Subcutaneous abdominal adipose tissue (tissue), 5 donors: Measurements from ENCODE around the gene GHRHR.

ENCODE experiments used
- H3K27ac ChIP-seq: one replicate; pipeline ENCODE4 v1.7.0; 2013; ENCODE audit warnings: low read depth, mild to moderate bottlenecking, inconsistent platforms, low read length, moderate library complexity
- H3K27me3 ChIP-seq, 5 donors: one replicate each; pipeline ENCODE4 v1.7.0; 2013; ENCODE audit warnings: low read length in 5 of 5, inconsistent platforms in 1 of 5; ENCODE audit not compliant: control insufficient read depth in 5 of 5, insufficient read depth in 4 of 5
- H3K36me3 ChIP-seq, 5 donors: one replicate each; pipeline ENCODE4 v1.7.0; 2013; ENCODE audit warnings: low read length in 5 of 5; ENCODE audit not compliant: control insufficient read depth in 5 of 5, insufficient read depth in 5 of 5
- H3K4me1 ChIP-seq, 5 donors: one replicate each; pipeline ENCODE4 v1.7.0; 2013; ENCODE audit warnings: low read length in 5 of 5, mild to moderate bottlenecking in 3 of 5, moderate library complexity in 1 of 5; ENCODE audit not compliant: control insufficient read depth in 5 of 5, insufficient read depth in 5 of 5
- H3K4me3 ChIP-seq, 5 donors: one replicate each; pipeline ENCODE4 v1.7.0; 2013; ENCODE audit warnings: low read length in 5 of 5, low read depth in 1 of 5
- H3K9ac ChIP-seq, 5 donors: one replicate each; pipeline ENCODE4 v1.7.0; 2013; ENCODE audit warnings: low read length in 5 of 5, mild to moderate bottlenecking in 4 of 5, moderate library complexity in 3 of 5
- H3K9me3 ChIP-seq, 5 donors: one replicate each; pipeline ENCODE4 v1.7.0; 2013; ENCODE audit warnings: low read length in 5 of 5; ENCODE audit not compliant: control insufficient read depth in 5 of 5
- donor health status: healthy.
- donor health status: healthy.
- donor health status: healthy.
- donor health status: healthy.
- donor health status: healthy.

Gene GHRHR

DNA sequence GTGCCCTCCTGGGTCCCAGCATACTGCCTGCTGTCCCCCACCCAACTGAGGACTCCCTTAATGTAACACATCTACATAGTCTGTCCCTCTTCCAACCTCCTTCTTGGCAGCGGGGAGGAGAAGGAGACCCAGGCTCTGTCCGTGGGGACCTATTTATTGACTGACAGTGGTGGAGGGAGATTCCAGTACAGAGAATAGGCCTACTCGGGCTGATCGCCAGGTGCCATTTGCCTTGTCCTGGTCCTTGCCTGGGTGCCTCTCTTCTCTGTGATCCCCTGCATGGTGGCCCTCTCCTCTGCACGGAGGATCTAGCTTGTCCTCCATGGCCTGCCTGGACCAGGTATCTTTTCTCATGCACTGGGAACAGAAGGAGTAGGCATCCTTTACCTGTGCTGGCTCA lies 17.0 kb downstream of the GHRHR start:
- Histone ChIP-seq H3K4me1 (peaks cover 0 to 17% (median 13%) of the 10 kb centered on the region in 5 donors), H3K9me3 (no peaks in the 10 kb centered on the region), H3K36me3 (no peaks in the 10 kb centered on the region), H3K9ac (no peak overlapping the region), H3K27me3 (peaks cover 0 to 13% (median 5%) of the 10 kb centered on the region in 5 donors), H3K27ac (no peak overlapping the region), H3K4me3 (no peak overlapping the region)

DNA sequence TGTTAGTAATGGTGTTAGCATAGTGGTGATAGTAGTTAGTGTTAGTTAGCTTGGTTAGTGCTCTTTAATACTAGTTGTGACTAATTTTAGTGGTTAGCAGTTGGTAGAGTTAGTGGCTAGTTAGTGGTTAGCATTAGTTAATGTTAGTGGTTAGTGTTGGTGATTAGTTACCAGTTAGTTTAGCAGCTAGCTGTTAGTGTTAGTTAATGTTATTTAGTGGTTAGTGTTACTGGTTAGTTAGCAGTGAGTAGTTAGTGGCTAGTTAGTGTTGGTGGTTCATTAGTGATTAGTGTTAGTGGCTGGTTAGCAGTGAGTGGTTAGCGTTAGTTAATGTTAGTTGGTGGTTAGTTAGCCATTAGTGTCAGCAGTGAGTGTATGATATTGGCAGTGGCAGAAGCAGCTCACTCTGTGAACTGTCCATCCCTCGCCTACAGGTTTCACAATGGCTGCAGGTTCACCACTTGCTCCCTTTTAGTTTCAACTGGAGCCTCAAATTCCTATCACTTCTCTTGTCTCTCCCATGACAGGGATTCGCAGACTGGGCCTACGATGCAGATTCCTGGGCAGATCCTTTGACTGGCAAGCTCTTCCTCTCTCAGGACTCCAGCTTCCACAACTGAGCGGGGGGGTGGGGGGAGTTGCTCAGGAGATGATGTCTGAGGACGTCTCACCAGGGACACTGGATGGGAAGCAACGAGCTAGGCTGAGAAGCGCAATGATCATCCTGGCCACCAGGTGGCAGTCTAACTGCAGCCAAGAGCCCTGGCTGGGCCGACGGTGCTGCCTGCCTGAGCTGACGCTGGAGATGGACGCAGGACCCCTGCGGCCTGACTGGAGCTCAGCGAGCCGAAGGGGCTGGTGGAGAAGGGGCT lies 19.5 kb downstream of the GHRHR start:
- Histone ChIP-seq H3K27ac (no peak overlapping the region), H3K27me3 (peaks cover 0 to 3% (median 0%) of the 10 kb centered on the region in 5 donors), H3K9ac (no peak overlapping the region), H3K36me3 (no peaks in the 10 kb centered on the region), H3K9me3 (no peaks in the 10 kb centered on the region), H3K4me1 (peaks cover 0 to 26% (median 20%) of the 10 kb centered on the region in 5 donors), H3K4me3 (no peak overlapping the region)

DNA sequence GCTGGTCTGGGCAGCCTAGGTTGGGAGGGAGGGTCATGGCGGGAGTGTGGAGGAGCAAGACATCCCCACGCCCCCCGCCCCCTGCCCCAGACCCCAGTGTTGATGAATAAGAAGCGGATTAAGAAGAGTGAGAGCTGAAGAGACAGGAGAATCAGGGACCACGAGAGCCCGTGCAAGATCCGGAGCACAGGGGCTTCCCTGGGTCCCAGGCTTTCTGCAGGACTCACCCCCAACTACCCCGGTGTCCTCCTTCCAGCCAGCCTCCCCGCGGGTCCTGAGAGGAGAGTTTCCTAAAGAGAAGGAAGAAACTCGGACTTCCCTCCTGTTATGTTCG lies 20.1 kb downstream of the GHRHR start:
- no peaks in the 10 kb centered on the region for H3K36me3 ChIP-seq
- H3K4me1 ChIP-seq, result peaks cover 2 to 32% (median 26%) of the 10 kb centered on the region in 5 donors
- H3K27me3 ChIP-seq, result peaks cover 0 to 2% (median 0%) of the 10 kb centered on the region in 5 donors
- H3K9ac ChIP-seq, result no peak overlapping the region
- H3K9me3 ChIP-seq, result no peaks in the 10 kb centered on the region
- H3K4me3 ChIP-seq, result no peak overlapping the region
- H3K27ac ChIP-seq, result no peak overlapping the region

DNA sequence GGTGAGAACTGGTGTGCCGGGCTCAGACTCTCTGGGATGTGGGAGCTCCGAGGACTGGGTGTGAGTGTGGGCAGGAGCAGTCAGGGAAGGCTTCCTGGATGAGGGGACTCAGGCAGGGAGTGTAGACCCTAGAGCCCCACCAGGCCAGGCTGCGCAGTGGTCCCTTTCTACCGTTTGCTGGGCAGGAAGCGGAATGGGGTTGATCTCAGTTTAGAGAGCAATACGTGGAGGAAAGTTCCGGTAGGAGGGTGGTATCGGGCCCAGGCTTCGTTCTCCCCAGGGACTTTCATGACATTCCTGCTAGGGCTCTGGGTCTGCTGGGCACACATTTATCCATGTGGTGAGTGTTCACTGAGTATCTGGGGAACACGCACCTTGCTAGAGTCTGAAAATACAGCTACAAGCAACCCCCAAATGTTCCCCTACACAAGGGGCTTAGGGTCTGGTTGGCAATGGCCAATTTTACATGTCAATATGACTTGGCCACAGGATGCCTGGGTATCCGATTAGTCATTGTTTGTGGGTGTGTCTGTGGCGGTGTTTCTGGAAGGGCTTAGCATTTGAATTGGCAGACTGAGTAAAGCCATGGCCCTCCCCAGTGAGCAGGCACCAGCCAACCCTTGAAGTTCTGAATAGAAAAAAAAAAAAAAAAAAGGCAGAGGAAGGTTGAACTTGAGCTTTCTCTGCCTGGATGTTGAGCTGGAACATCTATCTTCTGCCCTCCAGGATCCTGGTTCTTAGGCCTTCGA lies 20.8 kb downstream of the GHRHR start:
- Histone ChIP-seq H3K9me3 (no peaks in the 10 kb centered on the region), H3K36me3 (no peaks in the 10 kb centered on the region), H3K4me1 (peaks cover 4 to 34% (median 32%) of the 10 kb centered on the region in 5 donors), H3K4me3 (no peak overlapping the region), H3K9ac (no peak overlapping the region), H3K27me3 (peaks cover 0 to 2% (median 0%) of the 10 kb centered on the region in 5 donors), H3K27ac (no peak overlapping the region)

DNA sequence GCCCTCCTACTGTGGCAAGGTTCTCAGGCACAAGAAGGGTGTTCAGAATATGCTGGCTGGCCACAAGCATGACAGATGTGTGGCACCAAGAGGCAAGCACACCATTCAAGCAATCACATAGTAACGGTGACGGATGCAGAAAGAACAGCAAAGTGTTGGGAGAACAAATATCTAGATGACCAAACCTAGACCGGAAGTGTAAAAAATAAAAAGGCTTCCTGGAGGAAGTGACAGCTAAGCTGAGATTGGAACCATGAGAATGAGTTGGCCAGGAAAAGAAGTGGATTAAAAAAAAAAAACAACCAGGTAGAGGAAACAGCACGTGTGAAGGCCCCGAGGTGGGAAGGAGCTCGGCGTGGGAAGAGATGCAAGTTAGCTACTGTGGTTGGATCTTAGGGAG lies 22.0 kb downstream of the GHRHR start:
- Histone ChIP-seq H3K36me3 (no peaks in the 10 kb centered on the region), H3K4me3 (no peak overlapping the region), H3K4me1 (peaks cover 4 to 38% (median 34%) of the 10 kb centered on the region in 5 donors), H3K9me3 (no peaks in the 10 kb centered on the region), H3K9ac (no peak overlapping the region), H3K27ac (no peak overlapping the region), H3K27me3 (no peaks in the 10 kb centered on the region)

DNA sequence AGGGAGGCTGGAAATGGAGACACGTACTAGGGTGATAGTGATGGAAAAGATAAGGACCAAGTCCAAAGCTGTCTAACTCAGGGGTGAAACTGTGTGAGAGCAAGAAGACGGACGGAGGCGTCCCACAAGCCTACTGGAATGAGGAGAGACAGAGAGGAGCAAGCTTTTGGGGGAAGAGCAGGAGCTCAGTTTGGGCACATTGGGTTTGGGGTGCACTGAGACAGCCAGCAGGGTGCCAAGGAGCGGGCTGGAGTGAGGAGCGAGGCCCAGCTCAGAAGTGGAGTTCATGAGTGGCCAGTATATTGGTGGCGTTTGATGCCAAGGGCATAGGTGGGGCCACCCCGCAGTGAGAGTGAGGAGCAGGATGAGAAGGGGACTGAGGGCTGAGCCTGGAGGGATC lies 22.6 kb downstream of the GHRHR start:
- no peak overlapping the region for H3K27ac ChIP-seq
- H3K36me3 ChIP-seq, result no peaks in the 10 kb centered on the region
- peaks cover 4 to 38% (median 34%) of the 10 kb centered on the region in 5 donors for H3K4me1 ChIP-seq
- no peak overlapping the region for H3K4me3 ChIP-seq
- no peaks in the 10 kb centered on the region for H3K9me3 ChIP-seq
- H3K27me3 ChIP-seq, result no peaks in the 10 kb centered on the region
- H3K9ac ChIP-seq, result no peak overlapping the region

DNA sequence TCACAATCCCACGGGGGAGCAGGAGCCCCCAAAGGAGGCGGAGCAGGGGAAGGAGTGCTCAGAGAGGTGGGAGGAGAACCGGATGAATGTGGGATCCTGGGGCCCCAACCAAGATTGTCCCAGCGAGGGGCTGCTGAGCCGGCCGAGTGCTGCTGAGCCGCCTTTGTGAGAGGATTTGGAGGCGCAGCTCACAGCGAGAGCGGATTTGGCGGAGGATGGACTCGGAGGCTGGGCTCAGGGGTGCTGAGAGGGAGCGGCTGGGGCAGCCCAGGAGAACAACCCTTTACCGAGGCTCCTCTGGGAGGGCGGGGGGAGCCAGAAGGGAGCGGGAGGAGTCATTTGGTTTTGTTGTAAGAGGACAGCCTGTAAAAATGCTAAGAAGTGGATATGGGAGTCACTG lies 23.0 kb downstream of the GHRHR start:
- Histone ChIP-seq H3K27ac (no peak overlapping the region), H3K4me1 (peaks cover 4 to 38% (median 34%) of the 10 kb centered on the region in 5 donors), H3K4me3 (no peak overlapping the region), H3K36me3 (no peaks in the 10 kb centered on the region), H3K27me3 (no peaks in the 10 kb centered on the region), H3K9ac (no peak overlapping the region), H3K9me3 (no peaks in the 10 kb centered on the region)

DNA sequence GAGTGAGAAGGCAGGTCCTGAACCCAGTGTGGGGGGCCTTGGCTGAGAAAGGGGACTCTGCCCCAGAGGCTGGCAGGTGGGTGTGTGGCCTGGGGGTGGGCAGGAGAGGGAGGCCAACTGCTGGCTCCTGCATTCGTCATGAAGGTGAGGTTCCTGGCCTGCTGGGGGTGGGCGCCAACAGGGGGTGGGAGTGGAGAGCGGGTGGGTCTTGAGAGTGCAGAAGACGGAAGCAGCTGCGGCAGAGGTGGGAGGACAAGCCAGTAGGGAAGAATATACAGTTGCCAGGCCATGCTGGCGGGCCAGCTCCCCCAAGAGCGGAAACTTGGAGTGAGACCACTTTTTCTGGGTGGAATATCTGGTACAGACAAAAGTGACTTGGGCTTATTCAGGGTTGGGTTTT lies 23.4 kb downstream of the GHRHR start:
- Histone ChIP-seq H3K4me3 (no peak overlapping the region), H3K36me3 (no peaks in the 10 kb centered on the region), H3K27ac (no peak overlapping the region), H3K9me3 (no peaks in the 10 kb centered on the region), H3K4me1 (peaks cover 4 to 40% (median 35%) of the 10 kb centered on the region in 5 donors), H3K27me3 (no peaks in the 10 kb centered on the region), H3K9ac (no peak overlapping the region)

DNA sequence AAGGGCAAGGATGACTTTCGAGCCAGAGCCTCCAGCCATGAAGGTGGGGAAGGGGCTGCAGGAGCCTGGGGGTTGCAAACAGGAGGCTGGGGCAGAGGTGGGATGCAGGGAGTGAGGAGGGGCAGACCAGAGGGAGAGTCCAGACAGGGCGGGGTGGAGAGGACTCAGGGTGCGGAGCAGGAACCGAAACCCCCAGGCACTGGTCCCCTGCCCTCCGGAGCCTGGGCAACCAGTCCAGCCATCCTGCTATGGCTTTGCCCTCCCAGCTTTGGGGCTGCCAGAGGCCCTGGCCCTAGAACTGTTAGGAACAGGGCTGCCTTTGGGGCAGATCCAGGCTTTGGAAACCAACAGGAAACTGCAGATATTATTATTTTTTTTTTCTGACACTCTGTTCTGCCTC lies 24.2 kb downstream of the GHRHR start:
- Histone ChIP-seq H3K9me3 (no peaks in the 10 kb centered on the region), H3K27ac (no peak overlapping the region), H3K4me3 (no peak overlapping the region), H3K4me1 (peaks cover 4 to 47% (median 40%) of the 10 kb centered on the region in 5 donors), H3K36me3 (no peaks in the 10 kb centered on the region), H3K27me3 (no peaks in the 10 kb centered on the region), H3K9ac (no peak overlapping the region)

DNA sequence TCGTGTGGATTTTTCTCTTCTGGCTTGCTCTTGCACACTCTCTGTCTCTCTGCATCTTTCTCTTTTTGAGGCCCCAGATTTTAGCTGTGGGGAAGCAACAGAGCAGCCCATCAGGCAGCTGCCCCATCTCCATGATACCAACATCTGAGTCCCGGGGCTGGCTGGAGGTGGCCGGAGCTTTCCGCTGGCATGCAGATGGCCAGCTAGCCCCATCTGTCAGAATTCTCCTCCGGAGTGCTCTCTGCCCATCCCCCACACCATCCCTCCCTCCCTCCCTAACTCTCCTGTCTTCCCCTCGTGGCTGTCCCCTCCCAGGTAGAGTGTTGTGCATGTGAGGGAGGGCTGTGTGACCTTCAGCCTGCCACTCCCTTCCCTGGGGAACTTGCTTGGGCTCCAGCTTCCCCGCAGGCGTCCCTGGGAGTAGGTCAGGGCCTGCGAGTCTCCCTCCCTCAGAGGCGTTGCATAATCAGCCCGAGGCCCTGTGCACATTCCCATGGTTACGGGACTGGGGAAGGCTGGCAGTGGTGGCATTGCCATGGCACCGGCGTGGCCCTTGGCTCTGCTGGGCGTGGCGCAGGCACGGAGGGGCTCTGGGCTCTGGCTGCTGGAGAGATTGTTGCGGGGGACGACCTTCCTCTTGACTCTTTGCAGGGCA lies 24.7 kb downstream of the GHRHR start:
- Histone ChIP-seq H3K9me3 (no peaks in the 10 kb centered on the region), H3K9ac (no peak overlapping the region)

More for the DNA sequence above, 24.7 kb downstream of the GHRHR start:
- Histone ChIP-seq H3K27ac (no peak overlapping the region), H3K4me1 (peaks cover 4 to 49% (median 38%) of the 10 kb centered on the region in 5 donors), H3K36me3 (no peaks in the 10 kb centered on the region), H3K27me3 (no peaks in the 10 kb centered on the region), H3K4me3 (peak overlapping the region in 2 of 5 donors; percentile 2 to 28)
